Omental fat pad (tissue), 4 donors: ENCODE measurements around the gene MBD3L2B. TPM values are rescaled to one million over a fixed set of nuclear protein-coding genes. Genes with fewer than 3 reads are reported as not detected.
"Not testable (repeated sequence)": the region's sequence is repeated elsewhere in the genome, so short reads cannot be mapped to it uniquely, and the experiment has no call there.

Source experiments
- ATAC-seq: fragments of 150-250 bp; one replicate; pipeline ENCODE4 v1.9.1; 2016; ENCODE audit warnings: mild to moderate bottlenecking, moderate library complexity; ENCODE audit not compliant: low FRiP score
- DNase-seq: peaks from one replicate; pipeline ENCODE4 v3.0.0-alpha.2; 2019; ENCODE audit warnings: low spot score
- total RNA-seq, 4 donors: library from RNA; depleted of rRNA; stranded (reverse); fragments of >200 nt; gene quantifications; one replicate each; pipeline ENCODE4 v1.1.0, GENCODE V29; 2016
- TF ChIP-seq, protein P1 (sequence below), 3 donors: fragments of 450-650 bp; IDR thresholded peaks; one replicate each; pipeline ENCODE4 v1.5.1; 2016 to 2017; ENCODE audit warnings: antibody characterized with exemption in 3 of 3, mild to moderate bottlenecking in 3 of 3, moderate library complexity in 2 of 3

Gene MBD3L2B
- total RNA-seq, 4 donors from 2014 or later, result not detected

DNA sequence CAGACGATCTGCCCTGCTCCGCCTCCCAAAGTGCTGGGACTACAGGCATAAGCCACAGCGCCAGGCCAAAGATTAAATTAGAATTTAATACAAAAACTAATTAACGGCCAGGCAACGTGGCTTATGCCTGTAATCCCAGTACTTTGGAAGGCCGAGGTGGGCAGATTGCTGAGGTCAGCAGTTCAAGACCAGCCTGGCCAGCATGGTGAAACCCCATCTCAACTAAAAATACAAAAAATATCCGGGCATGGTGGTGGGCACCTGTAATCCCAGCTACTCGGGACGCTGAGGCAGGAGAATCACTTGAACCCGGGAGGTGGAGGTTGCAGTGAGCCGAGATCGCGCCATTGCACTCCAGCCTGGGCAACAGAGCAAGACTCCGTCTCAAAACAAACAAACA is 34.4 kb upstream of the MBD3L2B start:
- not testable (repeated sequence) for ATAC-seq, DNase-seq

DNA sequence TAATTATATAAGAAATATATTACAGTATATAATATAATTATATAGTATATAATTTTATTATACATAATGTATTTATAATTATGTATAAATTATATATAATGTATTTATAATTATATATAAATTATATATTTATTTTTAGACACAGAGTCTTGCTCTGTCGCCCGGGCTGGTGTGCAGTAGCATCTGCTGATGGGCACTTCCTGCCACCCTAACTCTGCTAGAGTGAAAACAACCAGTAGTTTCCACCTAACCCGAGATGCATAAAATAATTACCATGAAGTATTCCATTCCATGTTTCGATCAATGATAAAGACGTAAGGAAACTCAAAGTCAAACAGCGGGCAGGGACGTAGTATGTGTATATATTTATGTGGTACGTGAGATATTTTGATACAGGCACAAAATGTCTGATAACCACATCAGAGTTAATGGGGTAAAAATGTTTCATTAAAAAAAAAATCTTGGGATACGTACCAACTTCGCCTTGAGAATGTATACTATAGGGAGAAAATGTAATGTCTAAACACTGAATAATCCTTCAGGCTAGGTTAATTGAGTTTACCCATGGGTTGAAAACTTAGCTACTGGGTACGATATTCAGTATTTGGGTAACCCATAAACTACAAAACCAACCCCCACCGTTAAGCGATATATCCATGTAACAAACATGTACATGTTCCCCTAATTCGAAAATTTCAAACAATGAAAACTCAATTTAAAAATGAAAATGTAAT is 33.6 kb upstream of the MBD3L2B start:
- ATAC-seq, DNase-seq: not testable (repeated sequence)

DNA sequence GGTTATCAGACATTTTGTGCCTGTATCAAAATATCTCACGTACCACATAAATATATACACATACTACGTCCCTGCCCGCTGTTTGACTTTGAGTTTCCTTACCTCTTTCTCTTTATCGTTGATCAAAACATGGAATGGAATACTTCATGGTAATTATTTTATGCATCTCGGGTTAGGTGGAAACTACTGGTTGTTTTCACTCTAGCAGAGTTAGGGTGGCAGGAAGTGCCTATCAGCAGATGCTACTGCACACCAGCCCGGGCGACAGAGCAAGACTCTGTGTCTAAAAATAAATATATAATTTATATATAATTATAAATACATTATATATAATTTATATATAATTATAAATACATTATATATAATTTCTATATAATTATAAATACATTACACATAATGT is 31.7 kb upstream of the MBD3L2B start:
- not testable (repeated sequence) for ATAC-seq, DNase-seq

DNA sequence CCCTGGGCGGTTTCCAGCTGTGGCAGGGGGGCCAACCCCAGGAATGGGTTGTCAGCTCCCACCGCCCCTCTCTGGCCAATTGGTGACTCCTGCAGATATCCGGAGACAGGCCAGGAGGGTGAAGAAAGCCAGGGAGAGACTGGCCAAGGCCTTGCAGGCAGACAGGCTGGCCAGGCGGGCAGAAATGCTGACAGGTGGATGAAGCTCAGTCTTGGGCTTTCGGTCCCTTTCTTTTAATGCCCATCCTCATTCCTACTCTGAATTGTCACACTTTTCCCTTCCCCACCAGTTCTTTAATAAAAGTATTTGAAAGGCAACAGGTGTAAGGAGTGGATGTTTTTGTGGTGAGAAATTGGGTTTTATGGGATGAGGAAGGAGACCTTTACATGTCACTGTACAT is 30.2 kb upstream of the MBD3L2B start:
- not testable (repeated sequence) for ATAC-seq, DNase-seq

DNA sequence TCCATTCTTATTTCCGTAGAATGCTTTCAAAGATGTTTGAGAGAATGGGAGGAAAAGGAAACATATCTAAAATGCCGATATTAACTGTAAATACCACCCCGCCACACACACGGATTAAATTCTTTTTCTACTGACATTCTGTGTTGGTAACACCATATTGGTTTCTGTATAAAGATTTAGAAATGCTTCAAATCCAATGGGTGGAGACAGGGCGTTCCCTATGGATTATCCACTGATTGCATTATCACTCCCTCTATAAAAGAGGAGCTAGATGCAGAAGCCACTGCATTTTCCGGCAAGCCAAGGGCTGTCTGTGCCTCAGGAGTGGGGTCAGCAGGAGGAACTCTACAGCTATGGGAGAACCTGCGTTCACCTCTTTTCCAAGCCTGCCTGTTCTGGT is 27.8 kb upstream of the MBD3L2B start, which contains the start of gene MBD3L2:
Gene MBD3L2, plus strand, starts transcription at position 301 of the 400 bp plus-strand sequence. Its CDS starts 53 bp downstream, at position 354.
- not testable (repeated sequence) for DNase-seq, ATAC-seq

DNA sequence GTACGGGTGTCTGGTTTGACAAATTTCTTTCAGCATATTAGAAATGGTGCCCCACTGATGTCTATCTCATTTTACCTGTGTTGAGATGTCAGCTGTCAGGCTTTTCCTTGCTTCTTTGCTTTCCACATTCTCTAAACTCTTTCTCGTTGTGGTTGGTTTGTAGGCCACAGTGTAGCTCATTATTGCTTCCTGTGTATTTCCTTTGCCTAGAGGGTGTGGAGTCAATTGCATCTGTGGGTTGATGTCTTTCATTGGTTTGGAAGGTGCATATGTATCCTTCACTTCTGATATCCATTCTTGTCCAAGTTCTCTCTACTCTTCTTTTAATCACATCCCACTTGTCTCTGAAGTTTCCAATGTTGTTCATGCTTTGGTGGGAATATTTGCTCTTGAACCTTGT is 20.3 kb upstream of the MBD3L2B start:
- ATAC-seq, DNase-seq: not testable (repeated sequence)

DNA sequence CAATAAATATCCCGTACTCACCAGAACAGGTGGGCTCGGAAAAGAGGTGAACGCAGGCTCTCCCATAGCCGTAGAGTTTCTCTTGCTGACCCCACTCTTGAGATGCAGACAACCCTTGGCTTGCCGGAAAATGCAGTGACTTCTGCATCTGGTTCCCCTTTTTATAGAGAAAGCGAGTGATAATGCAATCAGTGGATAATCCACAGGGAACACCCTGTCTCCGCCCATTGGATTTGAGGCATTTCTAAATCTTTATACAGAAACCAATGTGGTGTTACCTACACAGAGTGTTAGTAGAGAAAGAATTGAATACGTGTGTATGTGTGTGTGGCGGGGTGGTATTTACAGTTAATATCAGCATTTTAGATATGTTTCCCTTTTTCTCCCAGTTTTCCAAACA is 18.8 kb upstream of the MBD3L2B start, which contains the start of gene MBD3L4:
Gene MBD3L4, minus strand, starts transcription at position 101 of the 400 bp plus-strand sequence. Its CDS starts 35 bp downstream, at position 66.
- DNase-seq, ATAC-seq: not testable (repeated sequence)

DNA sequence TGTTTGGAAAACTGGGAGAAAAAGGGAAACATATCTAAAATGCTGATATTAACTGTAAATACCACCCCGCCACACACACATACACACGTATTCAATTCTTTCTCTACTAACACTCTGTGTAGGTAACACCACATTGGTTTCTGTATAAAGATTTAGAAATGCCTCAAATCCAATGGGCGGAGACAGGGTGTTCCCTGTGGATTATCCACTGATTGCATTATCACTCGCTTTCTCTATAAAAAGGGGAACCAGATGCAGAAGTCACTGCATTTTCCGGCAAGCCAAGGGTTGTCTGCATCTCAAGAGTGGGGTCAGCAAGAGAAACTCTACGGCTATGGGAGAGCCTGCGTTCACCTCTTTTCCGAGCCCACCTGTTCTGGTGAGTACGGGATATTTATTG is 9.0 kb upstream of the MBD3L2B start, which contains the start of gene MBD3L5:
Gene MBD3L5, plus strand, starts transcription at position 301 of the 400 bp plus-strand sequence. Its CDS starts 34 bp downstream, at position 335.
- not testable (repeated sequence) for ATAC-seq, DNase-seq

DNA sequence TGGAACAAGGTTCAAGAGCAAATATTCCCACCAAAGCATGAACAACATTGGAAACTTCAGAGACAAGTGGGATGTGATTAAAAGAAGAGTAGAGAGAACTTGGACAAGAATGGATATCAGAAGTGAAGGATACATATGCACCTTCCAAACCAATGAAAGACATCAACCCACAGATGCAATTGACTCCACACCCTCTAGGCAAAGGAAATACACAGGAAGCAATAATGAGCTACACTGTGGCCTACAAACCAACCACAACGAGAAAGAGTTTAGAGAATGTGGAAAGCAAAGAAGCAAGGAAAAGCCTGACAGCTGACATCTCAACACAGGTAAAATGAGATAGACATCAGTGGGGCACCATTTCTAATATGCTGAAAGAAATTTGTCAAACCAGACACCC is 7.6 kb upstream of the MBD3L2B start:
- not testable (repeated sequence) for ATAC-seq, DNase-seq

DNA sequence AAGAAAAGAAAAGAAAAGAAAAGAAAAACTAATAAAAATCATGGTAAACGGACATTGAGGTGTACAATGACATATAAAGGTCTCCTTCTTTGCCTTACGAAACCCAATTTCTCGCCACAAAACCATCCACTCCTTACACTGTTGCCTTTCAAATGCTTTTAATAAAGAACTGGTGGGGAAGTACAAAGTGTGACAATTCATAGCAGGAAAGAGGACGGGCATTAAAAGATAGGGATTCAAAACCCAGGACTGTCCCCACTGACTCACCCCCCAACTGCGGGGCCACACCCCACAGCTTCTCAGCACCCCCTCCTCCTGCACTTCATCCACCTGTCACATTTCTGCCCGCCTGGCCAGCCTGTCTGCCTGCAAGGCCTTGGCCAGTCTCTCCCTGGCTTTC is 2.4 kb downstream of the MBD3L2B start:
- DNase-seq (no peak), ATAC-seq (no peak)
- TF ChIP-seq, protein P1, sequence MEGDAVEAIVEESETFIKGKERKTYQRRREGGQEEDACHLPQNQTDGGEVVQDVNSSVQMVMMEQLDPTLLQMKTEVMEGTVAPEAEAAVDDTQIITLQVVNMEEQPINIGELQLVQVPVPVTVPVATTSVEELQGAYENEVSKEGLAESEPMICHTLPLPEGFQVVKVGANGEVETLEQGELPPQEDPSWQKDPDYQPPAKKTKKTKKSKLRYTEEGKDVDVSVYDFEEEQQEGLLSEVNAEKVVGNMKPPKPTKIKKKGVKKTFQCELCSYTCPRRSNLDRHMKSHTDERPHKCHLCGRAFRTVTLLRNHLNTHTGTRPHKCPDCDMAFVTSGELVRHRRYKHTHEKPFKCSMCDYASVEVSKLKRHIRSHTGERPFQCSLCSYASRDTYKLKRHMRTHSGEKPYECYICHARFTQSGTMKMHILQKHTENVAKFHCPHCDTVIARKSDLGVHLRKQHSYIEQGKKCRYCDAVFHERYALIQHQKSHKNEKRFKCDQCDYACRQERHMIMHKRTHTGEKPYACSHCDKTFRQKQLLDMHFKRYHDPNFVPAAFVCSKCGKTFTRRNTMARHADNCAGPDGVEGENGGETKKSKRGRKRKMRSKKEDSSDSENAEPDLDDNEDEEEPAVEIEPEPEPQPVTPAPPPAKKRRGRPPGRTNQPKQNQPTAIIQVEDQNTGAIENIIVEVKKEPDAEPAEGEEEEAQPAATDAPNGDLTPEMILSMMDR (IDR thresholded peaks at IDR 0.05), result no peak

DNA sequence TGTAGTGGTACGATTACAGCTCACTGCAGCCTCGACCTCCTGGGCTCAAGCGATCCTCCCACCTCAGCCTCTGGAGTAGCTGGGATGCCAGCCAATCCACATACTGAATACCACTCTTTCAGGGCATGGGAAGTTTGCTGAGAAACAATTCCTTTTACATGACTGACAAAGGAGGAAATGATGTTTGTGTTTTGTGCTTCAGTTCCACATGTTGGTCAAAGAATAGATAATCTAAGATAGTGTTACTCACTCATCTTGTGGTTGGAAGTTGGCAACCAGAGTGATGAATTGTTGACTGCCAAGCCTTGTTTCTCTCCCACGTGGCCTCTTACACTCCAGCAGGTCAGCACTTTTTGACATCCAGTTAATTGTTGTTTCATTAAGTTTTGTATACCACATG is 7.6 kb downstream of the MBD3L2B start:
- no peak for ATAC-seq
- TF ChIP-seq, protein P1 (IDR thresholded peaks at IDR 0.05), result no peak

DNA sequence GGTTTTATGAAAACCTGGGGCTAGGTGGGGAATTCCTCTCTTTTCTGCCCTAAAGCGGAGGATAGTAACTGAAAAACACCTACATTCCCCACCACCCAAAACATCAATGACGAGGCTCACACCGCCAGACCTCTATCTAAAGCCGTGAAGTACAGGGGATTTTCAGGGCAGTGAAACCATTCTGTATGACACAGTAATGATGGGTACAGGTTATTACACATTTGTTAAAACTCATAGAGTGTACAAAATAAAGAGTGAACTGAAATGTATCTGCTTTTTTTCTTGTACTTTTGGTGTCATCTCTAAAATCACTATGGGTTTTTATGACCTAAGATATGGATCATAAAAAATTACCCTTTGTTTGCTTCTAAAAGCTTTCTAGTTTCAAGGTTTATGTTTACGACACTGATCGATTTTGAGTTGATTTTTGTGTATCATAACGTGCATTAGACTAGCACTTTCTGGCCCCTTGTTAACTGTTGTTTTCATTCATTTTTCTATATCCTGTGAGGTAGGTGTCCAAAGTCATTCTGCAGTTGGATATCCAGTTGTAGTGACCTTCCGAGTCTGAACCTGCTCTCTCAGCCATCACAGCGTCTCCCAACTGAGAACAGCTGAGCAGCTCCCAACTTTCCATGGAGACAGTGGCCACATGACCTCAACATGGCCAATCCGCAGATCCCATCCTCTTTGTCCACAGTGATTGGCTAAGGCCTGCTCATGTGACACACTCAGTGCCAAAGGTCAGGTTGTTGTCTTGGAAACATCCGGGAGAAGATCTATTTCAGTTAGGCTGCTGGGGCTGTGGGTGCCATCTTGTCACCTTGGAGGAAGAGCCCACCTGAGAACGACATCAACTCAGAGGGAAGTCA is 10.3 kb downstream of the MBD3L2B start:
- ATAC-seq (no peak), DNase-seq (no peak)
- TF ChIP-seq, protein P1 (IDR thresholded peaks at IDR 0.05), result no peak

More for the DNA sequence above, 7.6 kb downstream of the MBD3L2B start:
- DNase-seq, result no peak
